GM12878 (cell line): ENCODE results near the gene CBX2. TPM values are rescaled to one million over a fixed set of nuclear protein-coding genes. Genes with fewer than 3 reads are reported as not detected.

Experiments
- ATAC-seq: fragments of 200-7000 bp; cut with Tn5 transposase; 3 replicates; pipeline ENCODE4 v1.9.1; 2020; ENCODE audit warnings: mild to moderate bottlenecking, moderate library complexity
- BruUV-seq: library from RNA; stranded (reverse); fragments of 400-500 nt; replicated peaks from 2 replicates; lab custom pipeline; 2021; lab: Mats Ljungman, UMichigan
- CTCF ChIA-PET: fragments of 300-600 bp; sonication (Branson Sonifier 250); formaldehyde crosslinking; extraction: SDS; loops from one replicate; lab custom pipeline; 2021; ENCODE audit warnings: inconsistent platforms; lab: Yijun Ruan, JAX
- POLR2A ChIA-PET: fragments of 350-600 bp; formaldehyde crosslinking; extraction: SDS; loops from one replicate; lab custom pipeline; 2021; ENCODE audit warnings: inconsistent platforms; lab: Charles Lee
- RAD21 ChIA-PET: fragments of 300-600 bp; sonication (Branson Sonifier 250); formaldehyde crosslinking; loops from one replicate; lab custom pipeline; 2023; ENCODE audit warnings: antibody characterized with exemption; ENCODE audit not compliant: unreplicated experiment; lab: Charles Lee
- SMC1A ChIA-PET: fragments of 300-600 bp; sonication (Branson Sonifier 250); formaldehyde crosslinking; loops from one replicate; lab custom pipeline; 2023; ENCODE audit not compliant: unreplicated experiment, uncharacterized antibody; lab: Charles Lee
- DNase-seq: peaks from one replicate; pipeline ENCODE4 v3.0.0-alpha.2; 2011; ENCODE audit warnings: low read depth, low spot score
- FAIRE-seq: peaks from 3 replicates; lab custom pipeline; 2011; peaks lifted over from hg19 to GRCh38; lab: Jason Lieb, UNC
- H2AFZ ChIP-seq: 2 replicates; pipeline ENCODE4 v1.6.0; 2011; ENCODE audit warnings: low read depth, low read length, control low read depth; ENCODE audit not compliant: control insufficient read depth
- H3K27ac ChIP-seq: 2 replicates; pipeline ENCODE4 v1.5.1; 2011; ENCODE audit warnings: control low read depth; ENCODE audit not compliant: control insufficient read depth, insufficient read depth
- H3K27me3 ChIP-seq, 2 experiments: replicated peaks in 1 of 2; 2 replicates each; pipeline versions ENCODE4 v1.6.0 to v1.6.1; 2011; ENCODE audit warnings: low read length in 1 of 2; ENCODE audit not compliant: control insufficient read depth in 2 of 2, insufficient read depth in 2 of 2
- H3K36me3 ChIP-seq, 2 experiments: 2 replicates each; pipeline ENCODE4 v1.5.1; 2011; ENCODE audit warnings: low read length in 1 of 2; ENCODE audit not compliant: control insufficient read depth in 2 of 2, insufficient read depth in 2 of 2
- H3K4me1 ChIP-seq: 2 replicates; pipeline ENCODE4 v1.6.1; 2011; ENCODE audit warnings: mild to moderate bottlenecking, low read length, moderate library complexity, mixed read lengths; ENCODE audit not compliant: control insufficient read depth, insufficient read depth
- H3K4me2 ChIP-seq: 2 replicates; pipeline ENCODE4 v1.6.0; 2011; ENCODE audit warnings: control low read depth; ENCODE audit not compliant: control insufficient read depth, insufficient read depth
- H3K4me3 ChIP-seq: fragments of 200-600 bp; sonication (generic); 2 replicates; pipeline ENCODE4 v1.5.1; 2016
- H3K79me2 ChIP-seq: 2 replicates; pipeline ENCODE4 v1.6.0; 2011; ENCODE audit warnings: low read length; ENCODE audit not compliant: control insufficient read depth, insufficient read depth
- H3K9ac ChIP-seq: 2 replicates; pipeline ENCODE4 v1.8.0; 2011; ENCODE audit warnings: low read length, control low read depth, mixed read lengths; ENCODE audit not compliant: control insufficient read depth, insufficient read depth
- H3K9me3 ChIP-seq: replicated peaks from 3 replicates; pipeline ENCODE4 v1.5.1; 2011; ENCODE audit warnings: mild to moderate bottlenecking, low read length; ENCODE audit not compliant: control insufficient read depth, insufficient read depth
- H4K20me1 ChIP-seq: 2 replicates; pipeline ENCODE4 v1.6.0; 2011; ENCODE audit not compliant: control insufficient read depth, insufficient read depth
- RAD51 ChIP-seq: fragments of 450-650 bp; IDR thresholded peaks from 2 replicates; pipeline ENCODE4 v1.6.1; 2016; ENCODE audit warnings: moderate library complexity, mild to moderate bottlenecking, inconsistent platforms
- SUZ12 ChIP-seq: fragments of 200-600 bp; sonication (generic); IDR thresholded peaks from one replicate; pipeline ENCODE4 v1.6.1; 2018; ENCODE audit warnings: antibody characterized with exemption, mild to moderate bottlenecking; ENCODE audit not compliant: unreplicated experiment
- TCF3 ChIP-seq: IDR thresholded peaks from 2 replicates; pipeline ENCODE4 v1.6.1; 2012; ENCODE audit warnings: low read depth, mild to moderate bottlenecking, low read length, borderline replicate concordance; ENCODE audit not compliant: insufficient read depth
- WGBS: methylation state at CpG from one replicate; pipeline ENCODE4 v1.1.6; 2016; ENCODE audit warnings: low lambda C conversion rate; ENCODE audit not compliant: insufficient replicate concordance, insufficient coverage; ENCODE audit errors: missing lambda C conversion rate; 5-methylcytosine and 5-hydroxymethylcytosine counted together
- in situ Hi-C: fragments of 300-500 bp; cut with MboI; formaldehyde crosslinking; loops from 9 replicates; pipeline ENCODE4 v1.14.3; 2018; ENCODE audit warnings: mixed read lengths
- intact Hi-C: fragments of 100-400 bp; cut with micrococcal nuclease; formaldehyde crosslinking; loops from one replicate; pipeline ENCODE4 v1.14.2; 2022; ENCODE audit not compliant: unreplicated experiment
- polyA plus RNA-seq, 11 experiments: library from polyadenylated mRNA; depleted of rRNA in 4 of 11; unstranded in 6 of 11; stranded (reverse) in 5 of 11; fragments of >200 nt; fragmentation: Nextera tagmentation in 4 of 11; fragmentation: Illumina TruSeq in 1 of 11; extraction: Ambion mirVana in 4 of 11; extraction: Trizol in 1 of 11; gene quantifications; 1 replicate in 1 of 11; 2 replicates in 10 of 11; pipeline versions ENCODE4 v1.2.1 to v1.2.3, GENCODE V29; 2011 to 2016; ENCODE audit warnings: inconsistent platforms in 2 of 11, missing spikeins in 2 of 11, low read depth in 1 of 11
- total RNA-seq, 4 experiments: library from RNA; depleted of rRNA in 3 of 4; stranded (reverse); fragments of >200 nt in 3 of 4; fragmentation: Illumina TruSeq in 1 of 4; extraction: Trizol in 1 of 4; gene quantifications; 2 replicates each; pipeline versions ENCODE4 v1.2.1 to v1.2.3, GENCODE V29; 2013 to 2021
- TF ChIP-seq, protein P1 (sequence below): IDR thresholded peaks from 2 replicates; pipeline ENCODE4 v1.6.1; 2011; ENCODE audit warnings: mild to moderate bottlenecking, low read depth, low read length, moderate library complexity; ENCODE audit not compliant: insufficient replicate concordance
- TF ChIP-seq, protein P2 (sequence below): fragments of 450-650 bp; IDR thresholded peaks from 2 replicates; pipeline ENCODE4 v1.6.1; 2017; ENCODE audit warnings: mild to moderate bottlenecking, moderate library complexity
- TF ChIP-seq, protein P3 (sequence below): IDR thresholded peaks from 2 replicates; pipeline ENCODE4 v1.6.1; 2012; ENCODE audit warnings: low read depth, low read length, improper control_type of control experiment

CBX2 gene
- total and polyA plus RNA-seq, 10 of the 15 experiments (the other 5 are each of a cell fraction or from before 2014, with no cell fraction given) = 0.35 to 7.5 (median 4.2) TPM

DNA sequence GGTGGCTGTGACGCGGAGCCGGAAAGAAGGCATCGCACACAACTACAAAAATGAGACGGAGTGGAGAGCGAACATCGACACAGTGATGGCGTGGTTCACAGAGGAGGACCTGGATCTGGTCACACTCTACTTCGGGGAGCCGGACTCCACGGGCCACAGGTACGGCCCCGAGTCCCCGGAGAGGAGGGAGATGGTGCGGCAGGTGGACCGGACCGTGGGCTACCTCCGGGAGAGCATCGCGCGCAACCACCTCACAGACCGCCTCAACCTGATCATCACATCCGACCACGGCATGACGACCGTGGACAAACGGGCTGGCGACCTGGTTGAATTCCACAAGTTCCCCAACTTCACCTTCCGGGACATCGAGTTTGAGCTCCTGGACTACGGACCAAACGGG, 42.9 kb upstream of the CBX2 start:
- H3K27me3 ChIP-seq = peaks cover 0 to under 1% of the 10 kb centered on the region in 2 experiments; a peak in 1 of 4 replicates
- FAIRE-seq (no peak), ATAC-seq (no peak), DNase-seq (no peak)
- H3K36me3 ChIP-seq = no peaks in the 10 kb centered on the region
- TF ChIP-seq, protein P1, sequence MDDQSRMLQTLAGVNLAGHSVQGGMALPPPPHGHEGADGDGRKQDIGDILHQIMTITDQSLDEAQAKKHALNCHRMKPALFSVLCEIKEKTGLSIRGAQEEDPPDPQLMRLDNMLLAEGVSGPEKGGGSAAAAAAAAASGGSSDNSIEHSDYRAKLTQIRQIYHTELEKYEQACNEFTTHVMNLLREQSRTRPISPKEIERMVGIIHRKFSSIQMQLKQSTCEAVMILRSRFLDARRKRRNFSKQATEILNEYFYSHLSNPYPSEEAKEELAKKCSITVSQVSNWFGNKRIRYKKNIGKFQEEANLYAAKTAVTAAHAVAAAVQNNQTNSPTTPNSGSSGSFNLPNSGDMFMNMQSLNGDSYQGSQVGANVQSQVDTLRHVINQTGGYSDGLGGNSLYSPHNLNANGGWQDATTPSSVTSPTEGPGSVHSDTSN = peak; percentile 10
- TF ChIP-seq, protein P2, sequence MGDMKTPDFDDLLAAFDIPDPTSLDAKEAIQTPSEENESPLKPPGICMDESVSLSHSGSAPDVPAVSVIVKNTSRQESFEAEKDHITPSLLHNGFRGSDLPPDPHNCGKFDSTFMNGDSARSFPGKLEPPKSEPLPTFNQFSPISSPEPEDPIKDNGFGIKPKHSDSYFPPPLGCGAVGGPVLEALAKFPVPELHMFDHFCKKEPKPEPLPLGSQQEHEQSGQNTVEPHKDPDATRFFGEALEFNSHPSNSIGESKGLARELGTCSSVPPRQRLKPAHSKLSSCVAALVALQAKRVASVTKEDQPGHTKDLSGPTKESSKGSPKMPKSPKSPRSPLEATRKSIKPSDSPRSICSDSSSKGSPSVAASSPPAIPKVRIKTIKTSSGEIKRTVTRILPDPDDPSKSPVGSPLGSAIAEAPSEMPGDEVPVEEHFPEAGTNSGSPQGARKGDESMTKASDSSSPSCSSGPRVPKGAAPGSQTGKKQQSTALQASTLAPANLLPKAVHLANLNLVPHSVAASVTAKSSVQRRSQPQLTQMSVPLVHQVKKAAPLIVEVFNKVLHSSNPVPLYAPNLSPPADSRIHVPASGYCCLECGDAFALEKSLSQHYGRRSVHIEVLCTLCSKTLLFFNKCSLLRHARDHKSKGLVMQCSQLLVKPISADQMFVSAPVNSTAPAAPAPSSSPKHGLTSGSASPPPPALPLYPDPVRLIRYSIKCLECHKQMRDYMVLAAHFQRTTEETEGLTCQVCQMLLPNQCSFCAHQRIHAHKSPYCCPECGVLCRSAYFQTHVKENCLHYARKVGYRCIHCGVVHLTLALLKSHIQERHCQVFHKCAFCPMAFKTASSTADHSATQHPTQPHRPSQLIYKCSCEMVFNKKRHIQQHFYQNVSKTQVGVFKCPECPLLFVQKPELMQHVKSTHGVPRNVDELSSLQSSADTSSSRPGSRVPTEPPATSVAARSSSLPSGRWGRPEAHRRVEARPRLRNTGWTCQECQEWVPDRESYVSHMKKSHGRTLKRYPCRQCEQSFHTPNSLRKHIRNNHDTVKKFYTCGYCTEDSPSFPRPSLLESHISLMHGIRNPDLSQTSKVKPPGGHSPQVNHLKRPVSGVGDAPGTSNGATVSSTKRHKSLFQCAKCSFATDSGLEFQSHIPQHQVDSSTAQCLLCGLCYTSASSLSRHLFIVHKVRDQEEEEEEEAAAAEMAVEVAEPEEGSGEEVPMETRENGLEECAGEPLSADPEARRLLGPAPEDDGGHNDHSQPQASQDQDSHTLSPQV = no peak
- TF ChIP-seq, protein P3, sequence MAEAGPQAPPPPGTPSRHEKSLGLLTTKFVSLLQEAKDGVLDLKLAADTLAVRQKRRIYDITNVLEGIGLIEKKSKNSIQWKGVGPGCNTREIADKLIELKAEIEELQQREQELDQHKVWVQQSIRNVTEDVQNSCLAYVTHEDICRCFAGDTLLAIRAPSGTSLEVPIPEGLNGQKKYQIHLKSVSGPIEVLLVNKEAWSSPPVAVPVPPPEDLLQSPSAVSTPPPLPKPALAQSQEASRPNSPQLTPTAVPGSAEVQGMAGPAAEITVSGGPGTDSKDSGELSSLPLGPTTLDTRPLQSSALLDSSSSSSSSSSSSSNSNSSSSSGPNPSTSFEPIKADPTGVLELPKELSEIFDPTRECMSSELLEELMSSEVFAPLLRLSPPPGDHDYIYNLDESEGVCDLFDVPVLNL = no peak
- TF ChIP-seq SUZ12 = no peak
- no peak for TF ChIP-seq RAD51
- no peak for TF ChIP-seq TCF3
- no peak overlapping the region for H3K4me3 ChIP-seq
- in situ Hi-C loops = no loop called here
- ChIA-PET POLR2A (no interaction called here), SMC1A (no interaction called here), RAD21 (no interaction called here), CTCF (interaction anchor here (1.0 kb wide), 1 partner anchor 10 kb away, joined by 3 read pairs; no protein-coding TSS in a partner anchor)
- no TSS peak for BruUV-seq
- WGBS = 87% methylated on average over 32 of the region's 32 CpGs
- no peak overlapping the region for H3K4me2 ChIP-seq
- H3K4me1 ChIP-seq = peaks cover 6% of the 10 kb centered on the region
- H3K79me2 ChIP-seq = peaks cover 7% of the 10 kb centered on the region
- no peak overlapping the region for H3K9ac ChIP-seq
- no peak overlapping the region for H2AFZ ChIP-seq
- no peaks in the 10 kb centered on the region for H4K20me1 ChIP-seq
- H3K27ac ChIP-seq = no peak overlapping the region
- H3K9me3 ChIP-seq = no peaks in the 10 kb centered on the region
- intact Hi-C loops = no loop called here
